ENCODE results near the gene GTPBP3.

DNA sequence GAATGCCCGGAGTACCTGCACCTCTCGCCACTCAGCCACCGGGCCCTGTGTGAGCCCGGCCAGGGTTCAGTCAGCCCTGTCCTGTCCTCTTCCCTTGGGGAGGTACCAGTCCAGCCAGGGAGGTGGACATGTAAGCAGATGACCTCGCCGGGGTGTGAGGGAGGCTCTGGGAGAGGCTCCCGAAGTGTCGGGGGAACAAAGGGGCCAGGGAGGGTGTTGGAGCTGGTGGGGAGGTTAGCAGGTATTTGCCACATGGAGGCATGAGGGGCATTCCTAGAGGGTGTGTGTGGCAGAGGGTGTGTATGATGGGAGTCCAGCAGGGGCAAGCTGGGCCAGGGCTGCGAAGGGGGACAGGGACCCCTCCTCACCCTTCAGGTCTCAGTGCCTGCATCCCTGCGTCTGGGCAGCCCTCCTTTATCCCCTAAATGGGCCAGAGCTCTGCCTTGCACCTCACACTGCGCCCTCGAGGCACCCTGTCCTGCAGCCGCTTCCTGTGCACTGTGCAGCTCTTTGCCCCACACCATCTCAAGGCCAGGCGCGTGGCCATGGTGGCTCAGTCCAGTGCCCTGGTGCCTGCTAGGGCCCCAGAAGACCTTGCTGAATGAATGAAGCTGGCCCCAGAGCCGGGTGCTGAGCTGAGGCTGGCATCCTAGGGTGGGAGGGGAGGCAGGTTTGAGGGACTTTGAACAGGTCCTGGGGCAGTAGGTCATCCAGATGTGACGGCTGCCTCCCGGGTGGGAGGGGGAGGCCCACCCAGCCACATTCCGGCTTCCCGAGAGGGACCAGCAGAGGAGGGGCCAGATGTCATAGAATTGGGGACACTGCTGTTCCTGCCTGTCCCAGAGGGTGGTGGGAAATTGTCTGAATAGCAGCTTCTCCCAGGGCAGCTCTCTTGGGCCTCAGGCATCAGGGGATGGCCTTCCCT lies 24.9 kb upstream of the GTPBP3 start:
- TF ChIP-seq, protein P1, sequence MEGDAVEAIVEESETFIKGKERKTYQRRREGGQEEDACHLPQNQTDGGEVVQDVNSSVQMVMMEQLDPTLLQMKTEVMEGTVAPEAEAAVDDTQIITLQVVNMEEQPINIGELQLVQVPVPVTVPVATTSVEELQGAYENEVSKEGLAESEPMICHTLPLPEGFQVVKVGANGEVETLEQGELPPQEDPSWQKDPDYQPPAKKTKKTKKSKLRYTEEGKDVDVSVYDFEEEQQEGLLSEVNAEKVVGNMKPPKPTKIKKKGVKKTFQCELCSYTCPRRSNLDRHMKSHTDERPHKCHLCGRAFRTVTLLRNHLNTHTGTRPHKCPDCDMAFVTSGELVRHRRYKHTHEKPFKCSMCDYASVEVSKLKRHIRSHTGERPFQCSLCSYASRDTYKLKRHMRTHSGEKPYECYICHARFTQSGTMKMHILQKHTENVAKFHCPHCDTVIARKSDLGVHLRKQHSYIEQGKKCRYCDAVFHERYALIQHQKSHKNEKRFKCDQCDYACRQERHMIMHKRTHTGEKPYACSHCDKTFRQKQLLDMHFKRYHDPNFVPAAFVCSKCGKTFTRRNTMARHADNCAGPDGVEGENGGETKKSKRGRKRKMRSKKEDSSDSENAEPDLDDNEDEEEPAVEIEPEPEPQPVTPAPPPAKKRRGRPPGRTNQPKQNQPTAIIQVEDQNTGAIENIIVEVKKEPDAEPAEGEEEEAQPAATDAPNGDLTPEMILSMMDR (conservative IDR thresholded peaks at IDR 0.05; ENCODE audit: low read length), result no peak
- TF ChIP-seq EZH2phosphoT487 (IDR thresholded peaks at IDR 0.05; ENCODE audit: borderline replicate concordance, low read depth, low read length), result no peak
